HL-60 (cell line): Measurements from ENCODE around the gene CEP19.

Source experiments
- CTCF ChIP-seq: IDR thresholded peaks from one replicate; pipeline ENCODE4 v1.5.1; 2011; ENCODE audit warnings: low read length, control low read depth, inconsistent platforms; ENCODE audit not compliant: insufficient read depth
- GABPA ChIP-seq: IDR thresholded peaks from 2 replicates; pipeline ENCODE4 v1.6.1; 2012; ENCODE audit warnings: low read depth

GRCh38 chr3:196749125-196749524 is 37.1 kb upstream of the CEP19 start:
- no peak for TF ChIP-seq CTCF
- no peak for TF ChIP-seq GABPA
